Measurements from ENCODE around the gene MEGF6. TPM values are rescaled to one million over a fixed set of nuclear protein-coding genes. Genes with fewer than 3 reads are reported as not detected.

Gene MEGF6
- total and polyA plus RNA-seq, 5 experiments from 2014 or later: 2.2 to 198 (median 3.5) TPM

DNA sequence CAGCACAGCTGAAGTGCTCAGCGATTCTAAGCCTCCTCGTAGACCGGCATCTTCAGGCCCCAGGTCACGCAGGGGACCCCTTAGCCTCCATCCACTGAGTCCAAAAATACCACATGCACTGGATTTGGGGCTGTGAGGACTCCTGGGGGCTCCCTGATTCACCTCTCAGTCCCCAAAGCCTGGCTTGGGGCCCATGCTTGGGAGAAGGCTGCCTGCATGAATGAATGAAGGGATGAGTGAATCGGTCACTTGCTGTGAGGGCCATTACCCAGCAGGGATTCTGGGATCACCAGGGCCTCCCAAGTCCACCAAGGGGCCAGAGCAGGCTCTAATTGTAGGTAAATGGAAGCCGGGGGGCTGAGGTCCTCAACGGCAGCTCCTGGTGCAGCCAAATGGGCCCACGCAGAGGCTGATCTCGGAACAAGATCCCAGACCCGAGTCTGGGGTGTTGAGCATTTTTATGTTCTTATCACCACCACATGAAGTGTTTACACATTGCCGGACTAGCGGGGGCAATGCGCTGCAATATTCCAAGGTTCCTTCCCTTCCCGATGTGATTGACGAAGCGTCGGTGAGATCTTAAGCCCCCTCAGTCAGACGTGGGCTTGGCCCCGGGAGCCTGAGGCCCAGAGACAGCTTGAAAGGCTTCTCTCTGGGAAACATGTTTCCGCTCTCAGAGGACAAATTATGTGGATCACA, 170.4 kb downstream of the MEGF6 start:
- Mint-ChIP-seq H3K4me3 (no peak overlapping the region), H3K9me3 (peaks cover 0 to 10% (median 0%) of the 10 kb centered on the region in 9 donors), H3K27me3 (peaks cover 2 to 37% (median 13%) of the 10 kb centered on the region in 5 donors), H3K4me1 (no peaks in the 10 kb centered on the region), H3K27ac (no peak overlapping the region), H3K36me3 (no peaks in the 10 kb centered on the region)
- POLR2A ChIA-PET: no interaction called here
- ATAC-seq (no peak), DNase-seq (no peak)

DNA sequence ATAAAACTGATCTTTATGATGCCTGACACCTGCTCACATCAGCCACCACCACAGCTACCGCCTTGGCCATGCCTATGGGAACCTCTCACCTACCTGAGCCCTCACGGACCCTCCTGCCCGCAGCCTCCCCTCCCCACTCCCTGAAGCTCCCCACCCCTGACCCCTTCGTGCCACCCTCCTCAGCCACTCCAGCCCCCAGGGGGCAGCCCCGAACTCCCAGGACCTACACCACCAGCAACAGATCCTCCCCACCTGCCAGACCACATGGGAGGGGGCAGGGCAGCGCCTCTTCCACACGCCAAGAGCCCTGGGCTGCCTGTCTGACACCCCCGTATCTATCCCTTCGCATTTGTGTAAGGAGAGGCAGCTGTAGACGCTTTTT, 171.0 kb downstream of the MEGF6 start:
- Mint-ChIP-seq H3K4me1 (no peaks in the 10 kb centered on the region), H3K27me3 (peaks cover 2 to 37% (median 13%) of the 10 kb centered on the region in 5 donors), H3K4me3 (no peak overlapping the region), H3K36me3 (no peaks in the 10 kb centered on the region), H3K27ac (no peak overlapping the region), H3K9me3 (peaks cover 0 to 4% (median 0%) of the 10 kb centered on the region in 9 donors)
- DNase-seq: no peak
- POLR2A ChIA-PET: no interaction called here
- ATAC-seq: no peak

Small RNA genes lying within 50 kb of the gene (microRNA-seq; reads per million reads assigned to microRNA genes)
- not detected for gene MIR551A (ENCODE audit: borderline microRNAs expressed)

Other genes starting within 250 kb of the MEGF6 start
- not detected for gene ARHGEF16, start 156.8 kb downstream of the MEGF6 start, total RNA-seq
- gene ARHGEF16, start 156.8 kb downstream of the MEGF6 start, polyA plus RNA-seq: not detected
- 10 to 100 TPM; 57.4 to 61.7 TPM for gene TPRG1L, start 13.5 kb upstream of the MEGF6 start, total RNA-seq
- gene TPRG1L, start 13.5 kb upstream of the MEGF6 start, polyA plus RNA-seq: 10 to 100 TPM; 41.9 to 48.3 (median 42.3) TPM
- gene WRAP73, start 38.6 kb upstream of the MEGF6 start, total RNA-seq: 10 to 100 TPM; 37.4 to 46.8 TPM
- gene WRAP73, start 38.6 kb upstream of the MEGF6 start, polyA plus RNA-seq: 10 to 100 TPM; 26.3 to 32.1 (median 26.4) TPM
- not detected for gene TP73, start 41.0 kb upstream of the MEGF6 start, total RNA-seq
- gene TP73, start 41.0 kb upstream of the MEGF6 start, polyA plus RNA-seq: under 1 TPM in 2 of 3 donors, not detected in 1; 0.04 to 0.06 TPM
- not detected for gene CCDC27, start 140.9 kb upstream of the MEGF6 start, total RNA-seq
- not detected for gene CCDC27, start 140.9 kb upstream of the MEGF6 start, polyA plus RNA-seq
- gene SMIM1, start 161.2 kb upstream of the MEGF6 start, total RNA-seq: 1 to 10 TPM; 2.8 to 5.7 TPM
- 1 to 10 TPM; 1.3 to 2.3 (median 1.4) TPM for gene SMIM1, start 161.2 kb upstream of the MEGF6 start, polyA plus RNA-seq
- 10 to 100 TPM; 46.0 to 52.6 TPM for gene LRRC47, start 185.0 kb upstream of the MEGF6 start, total RNA-seq
- 10 to 100 TPM; 23.9 to 34.9 (median 34.6) TPM for gene LRRC47, start 185.0 kb upstream of the MEGF6 start, polyA plus RNA-seq
- 10 to 100 TPM; 51.3 to 59.0 TPM for gene CEP104, start 245.7 kb upstream of the MEGF6 start, total RNA-seq
- 10 to 100 TPM; 13.1 to 19.4 (median 18.4) TPM for gene CEP104, start 245.7 kb upstream of the MEGF6 start, polyA plus RNA-seq
- gene DFFB, start 246.0 kb upstream of the MEGF6 start, total RNA-seq: 10 to 100 TPM; 20.6 to 21.1 TPM
- 10 to 100 TPM in 1 of 3 donors, 1 to 10 TPM in 2; 8.5 to 12.5 (median 9.8) TPM for gene DFFB, start 246.0 kb upstream of the MEGF6 start, polyA plus RNA-seq

All from naive thymus-derived CD8-positive, alpha-beta T cell (primary cell).